ENCODE results near the gene GSTP1.
"Not testable (repeated sequence)": the region's sequence is repeated elsewhere in the genome, so short reads cannot be mapped to it uniquely, and the experiment has no call there.

GSTP1 gene

GRCh38 chr11:67564230-67564629, 19.4 kb upstream of the GSTP1 start:
- DNase-seq = no peak

DNA sequence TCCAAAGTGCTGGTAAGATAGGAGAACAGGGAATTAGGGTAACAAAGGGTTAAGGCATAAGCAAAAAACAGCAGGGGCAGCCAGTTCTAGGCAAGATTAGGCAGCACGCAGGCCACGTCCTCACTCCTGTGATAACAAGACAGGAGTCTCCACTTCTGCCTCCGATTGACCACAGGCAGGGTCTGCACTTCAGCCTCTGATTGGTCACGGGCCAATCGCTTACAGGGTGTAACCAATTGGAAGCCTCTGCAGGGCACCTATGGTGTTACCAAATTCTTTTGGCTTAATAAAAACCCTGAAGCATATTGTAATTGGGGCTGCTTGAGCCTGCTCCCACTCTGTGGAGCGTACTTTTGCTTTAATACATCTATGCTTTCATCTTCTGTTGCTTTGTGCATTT, 12.2 kb upstream of the GSTP1 start:
- no peak for DNase-seq

DNA sequence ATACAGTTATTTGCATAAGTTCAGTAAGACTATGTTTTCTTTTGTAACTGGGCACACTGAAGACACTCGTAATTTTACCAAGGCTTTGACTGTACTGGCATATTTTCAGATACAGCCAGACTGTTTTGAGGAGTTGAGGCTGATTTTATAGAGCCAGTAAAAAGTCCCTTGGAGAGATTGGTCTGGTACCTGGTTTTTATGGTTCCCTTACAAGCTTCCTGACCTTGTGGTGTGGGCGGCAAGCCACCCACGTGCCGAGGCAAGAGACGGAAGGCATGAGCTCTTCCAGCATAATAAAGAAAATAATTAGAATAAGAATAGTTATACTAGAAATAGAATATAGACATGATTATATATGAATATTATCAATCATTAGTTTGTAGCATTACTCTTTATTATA, 11.3 kb upstream of the GSTP1 start:
- no peak for DNase-seq

GRCh38 chr11:67572747-67573419, 10.7 kb upstream of the GSTP1 start:
- no peak for DNase-seq

DNA sequence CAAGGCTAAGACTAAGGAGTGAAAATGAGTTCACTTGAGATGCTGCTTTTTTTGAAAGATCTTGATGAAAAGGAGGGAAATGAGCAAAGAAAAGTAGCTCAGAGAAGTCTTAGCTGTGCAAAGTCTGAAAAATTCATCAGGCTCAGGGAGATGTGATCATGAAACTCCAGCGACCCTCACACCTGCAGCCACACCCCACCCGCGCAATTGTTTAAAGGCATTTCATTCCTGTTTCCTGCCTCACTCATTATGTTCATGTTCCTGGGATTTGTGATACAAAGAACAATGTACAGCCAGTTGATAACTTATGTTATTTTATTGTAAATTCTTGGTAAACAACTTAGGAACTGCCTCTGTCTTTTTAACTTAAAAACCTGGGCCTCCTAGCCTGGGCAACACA, 8.7 kb upstream of the GSTP1 start:
- DNase-seq = no peak

GRCh38 chr11:67576735-67577475, 6.7 kb upstream of the GSTP1 start:
- DNase-seq = no peak

- no peak for DNase-seq
Measured at GRCh38 chr11:67577951-67578350, 5.7 kb upstream of the GSTP1 start.

- DNase-seq = no peak
Measured at GRCh38 chr11:67581469-67581868, 2.1 kb upstream of the GSTP1 start.

- DNase-seq = no peak
Measured at GRCh38 chr11:67582011-67582410, 1.6 kb upstream of the GSTP1 start.

- DNase-seq = peak; percentile 37
Measured at GRCh38 chr11:67584205-67584880, 731 bp downstream of the GSTP1 start.

DNA sequence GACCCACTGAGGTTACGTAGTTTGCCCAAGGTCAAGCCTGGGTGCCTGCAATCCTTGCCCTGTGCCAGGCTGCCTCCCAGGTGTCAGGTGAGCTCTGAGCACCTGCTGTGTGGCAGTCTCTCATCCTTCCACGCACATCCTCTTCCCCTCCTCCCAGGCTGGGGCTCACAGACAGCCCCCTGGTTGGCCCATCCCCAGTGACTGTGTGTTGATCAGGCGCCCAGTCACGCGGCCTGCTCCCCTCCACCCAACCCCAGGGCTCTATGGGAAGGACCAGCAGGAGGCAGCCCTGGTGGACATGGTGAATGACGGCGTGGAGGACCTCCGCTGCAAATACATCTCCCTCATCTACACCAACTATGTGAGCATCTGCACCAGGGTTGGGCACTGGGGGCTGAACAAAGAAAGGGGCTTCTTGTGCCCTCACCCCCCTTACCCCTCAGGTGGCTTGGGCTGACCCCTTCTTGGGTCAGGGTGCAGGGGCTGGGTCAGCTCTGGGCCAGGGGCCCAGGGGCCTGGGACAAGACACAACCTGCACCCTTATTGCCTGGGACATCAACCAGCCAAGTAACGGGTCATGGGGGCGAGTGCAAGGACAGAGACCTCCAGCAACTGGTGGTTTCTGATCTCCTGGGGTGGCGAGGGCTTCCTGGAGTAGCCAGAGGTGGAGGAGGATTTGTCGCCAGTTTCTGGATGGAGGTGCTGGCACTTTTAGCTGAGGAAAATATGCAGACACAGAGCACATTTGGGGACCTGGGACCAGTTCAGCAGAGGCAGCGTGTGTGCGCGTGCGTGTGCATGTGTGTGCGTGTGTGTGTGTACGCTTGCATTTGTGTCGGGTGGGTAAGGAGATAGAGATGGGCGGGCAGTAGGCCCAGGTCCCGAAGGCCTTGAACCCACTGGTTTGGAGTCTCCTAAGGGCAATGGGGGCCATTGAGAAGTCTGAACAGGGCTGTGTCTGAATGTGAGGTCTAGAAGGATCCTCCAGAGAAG, 1.6 kb downstream of the GSTP1 start:
- DNase-seq = no peak

DNA sequence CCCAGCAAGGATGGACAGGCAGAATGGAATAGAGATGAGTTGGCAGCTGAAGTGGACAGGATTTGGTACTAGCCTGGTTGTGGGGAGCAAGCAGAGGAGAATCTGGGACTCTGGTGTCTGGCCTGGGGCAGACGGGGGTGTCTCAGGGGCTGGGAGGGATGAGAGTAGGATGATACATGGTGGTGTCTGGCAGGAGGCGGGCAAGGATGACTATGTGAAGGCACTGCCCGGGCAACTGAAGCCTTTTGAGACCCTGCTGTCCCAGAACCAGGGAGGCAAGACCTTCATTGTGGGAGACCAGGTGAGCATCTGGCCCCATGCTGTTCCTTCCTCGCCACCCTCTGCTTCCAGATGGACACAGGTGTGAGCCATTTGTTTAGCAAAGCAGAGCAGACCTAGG, 2.3 kb downstream of the GSTP1 start:
- no peak for DNase-seq

GRCh38 chr11:67586568-67587250, 3.1 kb downstream of the GSTP1 start:
- no peak for DNase-seq

- no peak for DNase-seq
Measured at GRCh38 chr11:67588136-67588503, 4.5 kb downstream of the GSTP1 start.

GRCh38 chr11:67588899-67589415, 5.3 kb downstream of the GSTP1 start:
- not testable (repeated sequence) for DNase-seq

DNA sequence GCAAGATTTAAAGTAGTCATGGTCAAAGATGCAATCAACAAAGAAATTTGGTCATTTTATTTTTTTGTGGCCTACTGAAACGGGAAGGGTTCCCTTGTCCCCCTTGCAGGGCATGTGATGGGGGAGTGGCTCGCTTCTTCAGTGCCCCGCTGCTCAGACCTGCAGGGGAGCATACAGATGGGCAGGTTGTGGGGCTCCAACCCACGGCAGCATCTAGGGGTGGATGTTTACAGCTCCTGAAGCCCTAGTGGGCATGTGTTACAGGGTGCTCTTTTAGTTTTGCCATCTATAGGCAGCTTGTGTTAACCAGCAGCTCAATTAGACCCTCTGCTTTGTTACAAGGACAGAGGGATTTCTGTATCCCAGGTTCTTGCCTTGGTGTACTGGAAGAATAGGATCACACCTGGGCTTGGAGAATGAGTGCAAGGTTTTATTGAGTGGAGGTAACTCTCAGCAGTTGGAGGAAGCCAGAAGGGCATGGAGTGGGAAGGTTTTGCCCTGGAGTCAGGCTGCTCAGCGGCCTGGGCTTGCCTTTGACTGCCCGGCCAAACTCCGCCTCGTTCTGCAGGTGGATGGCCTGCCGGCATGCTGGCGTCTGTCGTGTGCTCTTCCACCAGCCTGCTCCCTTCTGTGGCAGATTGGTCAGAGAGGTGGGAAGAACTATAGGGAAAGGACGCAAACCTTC, 9.4 kb downstream of the GSTP1 start:
- DNase-seq = no peak

GRCh38 chr11:67593565-67593905, 9.9 kb downstream of the GSTP1 start:
- no peak for DNase-seq

DNA sequence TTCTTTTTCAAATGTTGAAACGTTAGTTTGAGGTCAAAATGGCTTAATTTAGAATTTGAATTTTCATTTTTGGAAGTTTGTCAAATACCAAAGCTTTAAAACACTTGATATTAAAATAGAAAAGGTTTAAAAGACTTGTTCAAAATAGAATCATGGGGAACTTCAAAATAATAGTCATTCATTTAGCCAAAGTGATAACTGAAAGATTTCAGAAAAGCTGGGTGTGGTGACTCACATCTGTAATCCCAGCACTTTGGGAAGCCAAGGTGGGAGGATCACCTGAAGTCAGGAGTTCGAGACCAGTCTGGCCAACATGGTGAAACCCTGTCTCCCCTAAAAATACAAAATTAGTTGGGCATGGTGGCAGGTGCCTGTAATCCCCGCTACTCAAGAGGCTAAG, 10.9 kb downstream of the GSTP1 start:
- DNase-seq = no peak

DNA sequence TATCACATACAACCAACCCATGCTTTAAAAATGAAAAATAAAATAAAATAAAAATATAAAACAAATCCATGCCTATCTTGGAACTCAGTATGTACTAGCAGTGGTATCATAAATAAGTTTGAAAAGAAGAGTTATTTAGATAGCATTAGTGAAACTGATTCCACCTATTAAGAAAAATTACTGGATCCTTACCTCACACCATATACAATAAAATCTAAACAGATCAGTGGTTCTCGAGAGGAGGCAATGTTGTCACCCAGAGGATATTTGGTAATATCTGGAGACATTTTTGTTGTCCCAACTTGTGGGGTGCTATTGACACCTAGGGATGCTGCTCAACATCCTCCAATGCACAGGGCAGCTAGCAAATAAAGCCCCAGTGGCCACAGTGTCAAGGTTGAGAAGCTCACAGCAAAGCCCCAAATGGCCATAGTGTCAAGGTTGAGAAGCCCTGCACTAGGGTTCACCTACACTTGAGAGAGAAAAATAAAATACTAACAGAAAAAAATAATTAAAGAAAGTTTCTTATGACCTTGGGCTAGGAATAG, 13.2 kb downstream of the GSTP1 start:
- no peak for DNase-seq

GRCh38 chr11:67597458-67597857, 13.8 kb downstream of the GSTP1 start:
- DNase-seq = not testable (repeated sequence)

DNA sequence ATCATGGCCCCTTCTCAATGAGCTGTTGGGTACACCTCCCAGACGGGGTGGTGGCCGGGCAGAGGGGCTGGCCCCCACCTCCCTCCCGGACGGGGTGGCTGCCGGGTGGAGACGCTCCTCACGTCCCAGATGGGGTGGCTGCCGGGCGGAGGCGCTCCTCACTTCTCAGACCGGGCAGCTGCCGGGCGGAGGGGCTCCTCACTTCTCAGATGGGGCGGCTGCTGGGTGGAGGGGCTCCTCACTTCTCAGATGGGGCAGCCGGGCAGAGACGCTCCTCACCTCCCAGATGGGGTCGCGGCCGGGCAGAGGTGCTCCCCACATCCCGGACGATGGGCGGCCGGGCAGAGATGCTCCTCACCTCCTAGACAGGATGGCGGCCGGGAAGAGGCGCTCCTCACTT, 14.4 kb downstream of the GSTP1 start:
- DNase-seq = not testable (repeated sequence)

All from stimulated activated naive CD4-positive, alpha-beta T cell treated with Interleukin-2 at 50 U/mL for 16 hours (primary cell).